Esophagus squamous epithelium (tissue), 4 donors: ENCODE results near the gene ATRNL1.

Experiments
- POLR2A ChIP-seq, 4 donors: fragments of 450-650 bp; IDR thresholded peaks; one replicate each; pipeline ENCODE4 v1.6.1; 2017; ENCODE audit warnings: antibody characterized with exemption in 4 of 4, mild to moderate bottlenecking in 4 of 4, moderate library complexity in 3 of 4
- TF ChIP-seq, protein P1 (sequence below), 6 experiments: fragments of 450-650 bp in 4 of 6; fragments of 200-600 bp in 2 of 6; sonication (generic) in 2 of 6; IDR thresholded peaks; one replicate each; pipeline ENCODE4 v1.5.1; 2016 to 2019; ENCODE audit warnings: antibody characterized with exemption in 6 of 6, mild to moderate bottlenecking in 4 of 6, moderate library complexity in 4 of 6

DNA sequence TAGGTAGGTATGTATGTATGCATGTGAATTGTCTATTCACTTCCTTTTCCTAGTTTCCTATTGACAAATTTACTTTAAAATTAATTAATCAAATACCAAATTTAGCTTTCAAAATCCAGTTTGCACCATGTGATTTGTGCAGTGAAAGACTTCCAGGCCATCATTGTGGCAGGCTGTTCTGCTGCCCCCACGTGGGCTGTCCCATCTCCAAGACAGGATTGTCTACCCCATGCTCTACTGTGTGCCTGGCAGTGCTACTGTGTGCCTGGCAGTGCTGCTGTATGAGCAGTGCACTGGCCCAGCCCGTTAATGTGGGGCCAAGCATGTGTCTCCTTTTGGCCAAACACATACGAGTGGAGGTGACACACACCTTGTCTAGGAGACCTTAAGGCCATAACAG lies 805.1 kb downstream of the ATRNL1 start:
- TF ChIP-seq, protein P1, sequence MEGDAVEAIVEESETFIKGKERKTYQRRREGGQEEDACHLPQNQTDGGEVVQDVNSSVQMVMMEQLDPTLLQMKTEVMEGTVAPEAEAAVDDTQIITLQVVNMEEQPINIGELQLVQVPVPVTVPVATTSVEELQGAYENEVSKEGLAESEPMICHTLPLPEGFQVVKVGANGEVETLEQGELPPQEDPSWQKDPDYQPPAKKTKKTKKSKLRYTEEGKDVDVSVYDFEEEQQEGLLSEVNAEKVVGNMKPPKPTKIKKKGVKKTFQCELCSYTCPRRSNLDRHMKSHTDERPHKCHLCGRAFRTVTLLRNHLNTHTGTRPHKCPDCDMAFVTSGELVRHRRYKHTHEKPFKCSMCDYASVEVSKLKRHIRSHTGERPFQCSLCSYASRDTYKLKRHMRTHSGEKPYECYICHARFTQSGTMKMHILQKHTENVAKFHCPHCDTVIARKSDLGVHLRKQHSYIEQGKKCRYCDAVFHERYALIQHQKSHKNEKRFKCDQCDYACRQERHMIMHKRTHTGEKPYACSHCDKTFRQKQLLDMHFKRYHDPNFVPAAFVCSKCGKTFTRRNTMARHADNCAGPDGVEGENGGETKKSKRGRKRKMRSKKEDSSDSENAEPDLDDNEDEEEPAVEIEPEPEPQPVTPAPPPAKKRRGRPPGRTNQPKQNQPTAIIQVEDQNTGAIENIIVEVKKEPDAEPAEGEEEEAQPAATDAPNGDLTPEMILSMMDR (IDR thresholded peaks at IDR 0.05), result no peak
- no peak for TF ChIP-seq POLR2A (IDR thresholded peaks at IDR 0.05)
